HG03354 (cell line): ENCODE data around the gene ETV2.
"Not testable (repeated sequence)": the region's sequence is repeated elsewhere in the genome, so short reads cannot be mapped to it uniquely, and the experiment has no call there.

Experiments used
- ATAC-seq: cut with Tn5 transposase; IDR thresholded peaks from one replicate; pipeline ENCODE4 v1.9.1; 2021; ENCODE audit warnings: mild to moderate bottlenecking; ENCODE audit not compliant: unreplicated experiment, poor library complexity, severe bottlenecking

Gene ETV2

DNA sequence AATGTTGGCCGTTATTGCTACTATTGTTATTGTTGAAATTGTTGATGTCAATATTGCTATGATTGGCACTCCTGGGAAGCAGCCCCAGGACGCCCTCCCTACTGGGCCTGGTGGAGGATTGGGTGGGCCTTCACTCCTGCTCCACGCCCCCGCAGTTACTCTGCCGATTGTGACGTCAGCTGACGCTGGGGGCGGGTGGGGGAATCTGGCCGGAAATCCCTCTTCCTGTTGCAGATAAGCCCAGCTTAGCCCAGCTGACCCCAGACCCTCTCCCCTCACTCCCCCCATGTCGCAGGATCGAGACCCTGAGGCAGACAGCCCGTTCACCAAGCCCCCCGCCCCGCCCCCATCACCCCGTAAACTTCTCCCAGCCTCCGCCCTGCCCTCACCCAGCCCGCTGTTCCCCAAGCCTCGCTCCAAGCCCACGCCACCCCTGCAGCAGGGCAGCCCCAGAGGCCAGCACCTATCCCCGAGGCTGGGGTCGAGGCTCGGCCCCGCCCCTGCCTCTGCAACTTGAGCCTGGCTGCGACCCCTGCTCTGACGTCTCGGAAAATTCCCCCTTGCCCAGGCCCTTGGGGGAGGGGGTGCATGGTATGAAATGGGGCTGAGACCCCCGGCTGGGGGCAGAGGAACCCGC, at the start of gene ETV2:
ETV2 (plus strand) TSS at position 231 of the 637 bp plus-strand sequence. CDS start 716 bp downstream, outside the sequence.
- ATAC-seq = no peak

GRCh38 chr19:35592226-35592625, 49.3 kb upstream of the ETV2 start:
- no peak for ATAC-seq

DNA sequence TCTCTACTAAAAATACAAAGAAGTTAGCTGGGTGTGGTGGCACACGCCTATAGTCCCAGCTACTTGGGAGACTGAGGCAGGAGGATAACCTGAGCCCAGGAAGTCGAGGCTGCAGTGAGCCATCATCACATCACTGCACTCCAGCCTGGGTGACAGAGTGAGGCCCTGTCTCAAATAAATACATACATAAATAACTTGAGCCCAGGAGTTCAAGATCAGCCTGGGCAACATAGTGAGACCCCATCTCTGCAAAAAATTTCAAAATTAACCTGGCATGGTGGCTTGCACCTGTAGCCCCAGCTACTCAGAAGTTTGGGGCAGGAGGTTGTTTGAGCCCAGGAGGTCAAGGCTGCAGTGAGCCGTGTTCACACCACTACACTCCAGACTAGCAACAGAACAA, 46.5 kb upstream of the ETV2 start:
- ATAC-seq = not testable (repeated sequence)

DNA sequence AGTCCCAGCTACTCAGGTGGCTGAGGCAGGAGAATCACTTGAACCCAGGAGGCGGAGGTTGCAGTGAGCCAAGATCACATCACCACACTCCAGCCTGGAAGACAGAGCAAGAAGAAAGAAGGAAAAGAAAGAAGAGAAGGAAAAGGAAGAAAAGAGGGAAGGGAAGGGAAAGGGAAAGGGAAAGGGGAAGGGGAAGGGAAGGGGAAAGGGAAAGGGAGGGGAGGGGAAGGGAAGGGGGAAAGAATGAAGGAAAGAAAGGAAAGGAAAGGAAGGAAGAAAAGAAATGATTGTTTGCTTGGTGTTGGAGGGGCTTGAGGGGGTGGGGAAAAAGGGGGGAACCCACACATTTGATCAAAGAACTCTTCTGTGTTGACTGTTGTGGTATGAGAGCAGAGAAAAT, 45.6 kb upstream of the ETV2 start:
- no peak for ATAC-seq

DNA sequence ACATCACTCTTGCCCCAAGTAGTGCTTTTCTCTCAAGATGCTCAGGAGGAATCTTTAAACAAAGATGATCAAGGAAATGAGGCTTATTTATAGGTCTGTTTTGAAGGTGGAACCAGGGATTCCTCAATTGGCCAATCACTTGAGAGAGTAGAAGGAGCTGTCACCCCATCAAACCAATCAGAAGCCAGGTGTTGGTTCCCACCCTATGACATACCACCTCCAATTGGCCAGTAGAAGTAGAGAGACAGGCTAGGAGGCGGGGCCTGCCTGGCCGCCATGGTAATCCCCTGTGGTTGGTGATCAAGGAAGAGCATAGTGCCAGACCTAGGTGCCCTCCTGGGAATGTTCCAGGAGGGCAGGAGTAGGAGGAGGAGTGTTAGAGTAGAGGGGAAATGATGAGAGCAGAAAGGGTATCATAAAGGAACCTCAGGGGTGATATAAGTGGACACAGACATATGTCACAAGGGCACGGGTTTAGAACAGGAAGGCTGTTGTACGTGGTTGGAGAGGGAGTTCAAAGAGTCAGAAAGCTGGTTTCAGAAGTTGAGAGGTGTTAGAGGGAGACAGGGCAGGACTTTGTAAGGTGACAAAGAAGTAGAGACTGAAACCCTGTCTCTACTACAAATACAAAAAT, 45.1 kb upstream of the ETV2 start:
- ATAC-seq = peak; percentile 63

DNA sequence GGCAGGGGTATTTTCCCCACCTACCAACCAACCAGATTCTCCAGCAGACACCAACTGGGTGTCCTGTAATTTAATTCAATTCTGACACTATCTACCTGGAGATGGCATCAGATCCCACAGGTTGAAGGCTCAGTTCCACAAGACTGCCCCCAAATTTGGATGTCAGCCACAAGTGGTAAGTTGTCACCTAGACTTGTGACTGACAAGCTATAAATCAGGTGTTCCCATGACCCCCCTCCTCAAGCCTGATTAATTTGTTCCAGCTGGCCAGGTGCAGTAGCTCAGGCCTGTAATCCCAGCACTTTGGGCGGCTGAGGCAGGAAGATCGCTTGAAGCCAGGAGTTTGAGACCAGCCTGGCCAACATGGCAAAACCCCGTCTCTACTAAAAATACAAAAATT, 39.6 kb upstream of the ETV2 start:
- ATAC-seq = no peak

- not testable (repeated sequence) for ATAC-seq
Observed at GRCh38 chr19:35604436-35604835, 37.1 kb upstream of the ETV2 start.

DNA sequence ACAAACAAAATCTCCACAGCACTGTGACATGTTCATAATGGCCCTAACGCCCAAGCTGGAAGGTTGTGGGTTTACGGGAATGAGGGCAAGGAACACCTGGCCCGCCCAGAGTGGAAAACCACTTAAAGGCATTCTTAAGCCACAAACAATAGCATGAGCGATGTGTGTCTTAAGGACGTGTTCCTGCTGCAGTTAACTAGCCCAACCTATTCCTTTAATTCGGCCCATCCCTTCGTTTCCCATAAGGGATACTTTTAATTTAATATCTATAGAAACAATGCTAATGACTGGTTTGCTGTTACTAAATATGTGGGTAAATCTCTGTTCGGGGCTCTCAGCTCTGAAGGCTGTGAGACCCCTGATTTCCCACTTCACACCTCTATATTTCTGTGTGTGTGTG, 34.4 kb upstream of the ETV2 start:
- not testable (repeated sequence) for ATAC-seq

DNA sequence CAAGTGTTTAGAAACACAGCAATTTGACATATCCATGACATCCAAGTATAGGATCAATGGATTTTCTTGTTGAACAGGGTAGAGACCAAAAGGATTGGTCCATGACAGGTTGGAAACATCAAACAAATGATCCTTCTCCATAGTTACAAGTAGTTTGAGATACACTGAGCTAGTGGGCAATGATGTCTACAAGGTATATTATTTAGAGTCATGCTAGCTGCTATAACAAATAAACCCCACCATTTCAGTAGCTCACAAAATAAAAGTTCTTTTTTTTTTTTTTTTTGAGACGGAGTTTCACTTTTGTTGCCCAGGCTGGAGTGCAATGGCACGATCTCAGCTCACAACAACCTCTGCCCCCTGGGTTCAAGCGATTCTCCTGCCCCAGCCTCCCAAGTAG, 33.9 kb upstream of the ETV2 start:
- no peak for ATAC-seq

DNA sequence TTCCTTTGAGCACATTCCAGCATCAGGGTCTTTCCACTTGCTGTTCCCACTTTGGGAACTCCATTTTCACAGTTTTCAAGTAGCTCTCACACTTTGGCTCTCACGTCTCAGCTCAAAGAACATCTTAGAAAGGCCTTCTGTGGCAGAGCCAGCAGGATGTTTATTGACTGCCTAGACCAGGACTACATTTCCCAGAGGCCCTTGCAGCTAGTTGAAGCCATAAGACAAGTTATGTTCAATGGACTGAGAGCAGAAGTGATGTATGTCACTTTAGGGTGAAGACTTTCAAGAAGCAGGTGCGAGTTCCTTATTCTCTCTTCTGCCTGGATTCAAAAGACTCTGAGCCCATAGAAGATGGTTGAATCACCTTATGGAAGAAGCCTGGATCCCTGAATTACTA, 33.3 kb upstream of the ETV2 start:
- no peak for ATAC-seq

DNA sequence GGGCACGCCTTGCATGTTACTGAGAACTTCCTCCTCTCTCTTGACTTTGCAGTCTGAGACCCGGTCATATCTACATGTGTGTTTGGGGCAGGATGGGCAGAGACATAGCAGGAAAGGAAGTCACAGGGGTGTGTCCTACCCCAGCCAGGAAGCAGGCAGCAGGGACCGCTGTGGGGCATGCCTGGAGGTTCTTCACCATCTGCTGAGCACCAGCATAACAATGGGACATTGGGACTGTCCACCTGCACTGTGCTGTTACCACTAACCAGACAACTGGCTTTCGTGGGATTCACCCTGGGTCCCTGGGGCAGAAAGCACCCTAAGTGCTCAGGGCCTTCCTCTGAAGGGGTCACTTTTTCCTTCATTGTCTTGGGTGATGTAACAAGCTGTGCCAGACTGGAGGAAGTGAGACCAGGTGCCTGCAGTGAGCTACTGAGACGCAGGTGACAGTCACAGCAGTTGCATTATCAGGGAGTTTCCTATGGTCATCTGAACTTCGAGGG, 31.6 kb upstream of the ETV2 start:
- no peak for ATAC-seq

DNA sequence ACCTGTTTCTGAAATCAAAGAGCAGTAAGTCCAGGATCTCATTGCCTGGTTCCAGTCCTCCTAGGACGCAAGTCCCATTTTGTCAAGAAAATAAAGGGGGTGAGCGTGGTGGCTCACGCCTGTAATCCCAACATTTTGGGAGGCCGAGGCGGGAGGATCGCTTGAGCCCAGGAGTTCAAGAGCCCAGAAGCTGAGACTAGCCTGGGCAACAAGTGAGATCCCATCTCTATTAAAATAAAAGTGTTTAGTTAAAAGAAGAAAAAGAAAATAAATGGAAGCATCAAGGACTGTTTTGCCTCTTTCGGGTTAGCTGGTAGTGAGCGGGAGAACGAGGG, 29.4 kb upstream of the ETV2 start:
- ATAC-seq = no peak

DNA sequence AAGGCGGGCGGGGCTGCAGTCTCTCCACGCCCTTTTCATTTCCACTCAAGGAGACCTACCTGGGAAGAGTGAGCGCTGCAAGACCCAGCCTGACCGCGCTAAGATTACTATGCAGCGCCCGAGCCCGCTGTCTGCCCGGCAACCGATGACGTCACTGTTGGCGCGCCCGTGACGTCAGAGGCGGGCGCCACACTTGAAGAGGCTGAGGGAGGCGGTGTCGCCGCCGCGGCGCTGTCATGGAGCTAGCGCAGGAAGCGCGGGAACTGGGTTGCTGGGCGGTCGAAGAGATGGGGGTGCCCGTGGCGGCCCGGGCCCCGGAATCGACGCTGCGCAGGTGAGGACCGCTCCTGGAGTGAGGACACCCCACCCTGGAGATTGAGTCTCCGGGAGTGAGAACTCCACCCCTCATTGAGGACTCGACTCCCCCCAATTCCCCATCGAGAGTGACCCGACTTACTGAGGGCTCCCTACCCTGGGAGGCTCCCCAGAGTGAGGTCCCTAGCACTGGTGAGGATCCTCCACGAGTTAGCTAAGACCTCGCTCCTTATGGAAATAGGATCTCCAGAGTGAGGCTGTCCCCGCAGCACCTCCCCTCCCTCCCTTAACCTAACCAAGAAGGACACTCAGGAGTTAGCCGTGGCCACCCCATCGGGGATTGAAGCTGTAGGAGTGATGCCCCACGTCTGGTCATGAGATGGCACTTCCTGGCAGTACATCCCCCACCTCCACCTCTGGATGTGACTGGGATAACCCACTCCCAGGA, 28.8 kb upstream of the ETV2 start, which contains the start of gene HAUS5:
HAUS5 (plus strand) TSS at position 177 of the 763 bp plus-strand sequence; CDS start at position 237, 60 bp downstream.
- peak; percentile 84 for ATAC-seq

DNA sequence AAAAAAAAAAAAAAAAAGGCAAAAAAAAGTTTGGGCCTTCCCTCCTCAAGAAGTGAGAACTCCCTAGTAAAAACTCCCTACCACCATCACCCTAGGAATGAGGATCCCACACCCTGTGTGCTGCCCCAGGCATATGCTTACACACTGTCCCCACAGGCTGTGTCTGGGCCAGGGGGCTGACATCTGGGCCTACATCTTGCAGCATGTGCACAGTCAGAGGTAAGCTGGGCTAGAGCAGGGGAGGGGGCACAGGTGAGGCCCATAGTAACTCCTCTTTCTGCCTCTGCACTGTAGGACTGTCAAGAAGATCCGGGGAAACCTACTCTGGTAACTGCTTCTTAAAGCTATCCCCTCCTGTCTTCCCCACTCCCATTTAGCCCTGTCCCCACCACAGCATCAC, 28.0 kb upstream of the ETV2 start:
- no peak for ATAC-seq

DNA sequence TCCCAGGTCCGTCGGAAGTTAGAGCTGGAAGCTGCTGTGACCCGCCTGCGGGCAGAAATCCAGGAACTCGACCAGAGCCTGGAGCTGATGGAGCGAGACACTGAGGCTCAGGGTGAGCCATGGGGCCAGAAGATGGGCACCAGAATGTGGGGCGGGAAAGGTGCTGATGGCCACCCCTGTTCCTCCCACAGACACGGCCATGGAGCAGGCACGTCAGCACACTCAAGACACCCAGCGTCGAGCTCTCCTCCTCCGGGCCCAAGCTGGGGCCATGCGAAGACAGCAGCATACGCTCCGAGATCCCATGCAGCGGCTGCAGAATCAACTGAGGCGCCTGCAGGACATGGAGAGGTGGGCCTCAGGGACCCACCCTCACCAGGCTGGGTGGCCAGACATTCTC, 26.5 kb upstream of the ETV2 start:
- ATAC-seq = no peak

DNA sequence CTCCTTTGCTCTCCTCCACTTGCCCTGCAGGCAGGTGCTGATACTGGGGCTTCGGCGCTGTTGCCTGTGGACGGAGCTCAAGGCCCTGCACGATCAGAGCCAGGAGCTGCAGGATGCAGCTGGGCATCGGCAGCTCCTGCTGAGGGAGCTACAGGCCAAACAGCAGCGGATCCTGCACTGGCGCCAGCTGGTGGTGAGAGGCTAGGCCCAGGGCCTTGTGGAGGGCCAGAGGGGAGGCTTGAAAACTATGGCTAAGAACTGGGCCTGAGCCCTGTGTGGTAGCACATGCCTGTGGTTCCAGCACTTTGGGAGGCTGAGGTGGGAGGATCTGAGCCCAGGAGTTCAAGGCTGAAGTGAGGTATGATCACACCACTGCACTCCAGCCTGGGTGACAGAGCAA, 22.7 kb upstream of the ETV2 start:
- ATAC-seq = no peak

DNA sequence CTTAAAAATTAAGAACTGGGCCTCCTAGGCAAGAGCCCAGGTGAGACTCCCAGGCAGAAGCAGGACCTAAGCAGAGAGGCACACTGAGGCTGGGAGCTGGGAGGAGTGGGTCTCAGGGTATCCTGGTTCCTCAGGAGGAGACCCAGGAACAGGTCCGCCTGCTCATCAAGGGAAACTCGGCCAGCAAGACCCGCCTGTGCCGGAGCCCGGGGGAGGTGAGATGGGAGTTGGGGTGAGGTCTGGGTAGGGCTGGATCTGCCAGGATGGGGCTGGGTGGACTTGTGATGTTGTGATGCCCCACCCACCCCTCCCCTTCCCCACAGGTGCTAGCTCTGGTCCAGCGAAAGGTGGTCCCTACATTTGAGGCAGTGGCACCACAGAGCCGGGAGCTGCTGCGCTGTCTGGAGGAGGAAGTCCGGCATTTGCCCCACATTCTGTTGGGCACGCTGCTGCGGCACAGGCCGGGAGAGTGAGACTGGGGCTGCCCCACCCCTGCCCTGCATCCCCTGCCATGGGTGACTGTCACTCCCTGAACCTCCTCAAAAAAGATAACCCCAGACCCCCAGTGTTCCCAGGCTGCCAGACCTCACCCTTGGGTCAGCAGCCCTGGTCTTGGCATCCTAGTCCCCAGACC, 22.1 kb upstream of the ETV2 start:
- no peak for ATAC-seq

- no peak for ATAC-seq
Observed at GRCh38 chr19:35620001-35620400, 21.5 kb upstream of the ETV2 start.

- ATAC-seq = no peak
Observed at GRCh38 chr19:35621708-35622107, 19.8 kb upstream of the ETV2 start.

- no peak for ATAC-seq
Observed at GRCh38 chr19:35622750-35623149, 18.8 kb upstream of the ETV2 start.
